Ammon's horn (tissue), 1 donor: Measurements from ENCODE around the gene RALA.
"Not testable (repeated sequence)": the region's sequence is repeated elsewhere in the genome, so short reads cannot be mapped to it uniquely, and the experiment has no call there.

Experiments used
- DNase-seq: peaks from one replicate; pipeline ENCODE4 v3.0.0-alpha.2; 2016; ENCODE audit warnings: low spot score

RALA gene

GRCh38 chr7:39727231-39728012 lies 104.0 kb downstream of the RALA start:
- no peak for DNase-seq

DNA sequence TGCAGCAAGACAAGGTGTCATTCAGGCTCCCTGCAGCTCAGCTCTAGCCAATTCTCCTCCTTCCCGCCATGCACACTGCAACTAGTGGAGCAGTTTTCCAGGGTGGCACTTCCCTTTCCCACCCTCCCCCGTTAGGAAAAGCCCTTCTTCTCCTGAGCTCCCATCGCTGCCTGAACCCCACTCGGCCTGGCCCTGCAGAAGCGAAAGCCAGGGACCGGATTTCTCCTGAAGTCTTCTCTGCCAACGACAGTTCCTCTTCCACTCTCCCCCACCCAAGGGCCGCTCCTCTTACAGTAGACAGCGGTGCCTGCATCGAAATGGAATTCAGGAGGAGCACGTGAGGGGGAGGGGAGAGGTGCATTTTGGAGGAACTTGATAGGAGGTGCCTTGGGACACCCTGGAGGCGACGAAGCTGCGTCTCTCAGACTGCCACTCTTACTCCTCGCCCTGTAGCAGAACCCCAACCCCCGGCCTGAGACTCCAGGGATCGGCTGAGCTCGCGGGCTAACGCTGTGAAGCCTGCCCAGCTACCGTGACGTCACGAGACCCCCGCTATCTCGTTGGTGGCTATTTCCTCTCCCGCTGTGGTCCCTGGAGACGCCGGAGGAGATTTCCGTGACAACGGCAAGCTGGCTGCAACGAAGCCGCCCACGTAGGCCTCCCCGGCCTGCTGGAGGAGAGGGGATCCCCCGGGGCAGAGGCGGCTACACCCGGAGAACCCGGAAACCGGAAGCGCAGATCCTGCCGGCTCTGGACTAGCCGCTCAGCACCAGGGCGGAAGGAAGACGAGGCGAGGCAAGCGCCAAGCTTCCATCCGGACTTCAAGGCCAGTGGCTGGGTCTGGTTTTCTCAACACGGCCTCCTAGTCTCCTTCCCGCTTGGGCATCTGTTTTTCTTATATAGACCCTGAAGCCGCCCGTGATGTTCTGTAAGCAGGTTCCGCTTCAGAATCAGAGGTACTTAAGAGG lies 109.7 kb downstream of the RALA start:
- peak; percentile 98 for DNase-seq

GRCh38 chr7:39733881-39734632 lies 110.7 kb downstream of the RALA start:
- no peak for DNase-seq

DNA sequence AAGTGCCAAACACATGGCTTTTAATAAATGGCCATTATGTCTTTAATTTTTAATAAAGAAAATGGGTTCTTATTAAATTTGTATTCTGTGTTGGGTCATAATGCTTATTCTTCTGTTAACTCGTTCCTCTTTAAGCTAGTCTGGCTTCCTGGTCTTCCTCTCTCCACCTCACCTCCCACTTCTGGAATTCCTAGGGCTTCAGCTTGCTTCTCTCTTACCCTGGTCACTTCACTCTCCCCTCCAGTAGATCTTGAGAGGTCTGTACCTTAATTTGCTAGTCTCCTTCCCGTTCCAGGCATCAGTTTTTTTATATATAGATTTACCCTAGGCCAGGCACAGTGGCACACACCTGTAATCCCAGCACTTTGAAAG lies 111.2 kb downstream of the RALA start:
- DNase-seq, result no peak

GRCh38 chr7:39735903-39736302 lies 112.5 kb downstream of the RALA start:
- DNase-seq, result no peak

GRCh38 chr7:39741942-39742623 lies 118.7 kb downstream of the RALA start:
- no peak for DNase-seq

DNA sequence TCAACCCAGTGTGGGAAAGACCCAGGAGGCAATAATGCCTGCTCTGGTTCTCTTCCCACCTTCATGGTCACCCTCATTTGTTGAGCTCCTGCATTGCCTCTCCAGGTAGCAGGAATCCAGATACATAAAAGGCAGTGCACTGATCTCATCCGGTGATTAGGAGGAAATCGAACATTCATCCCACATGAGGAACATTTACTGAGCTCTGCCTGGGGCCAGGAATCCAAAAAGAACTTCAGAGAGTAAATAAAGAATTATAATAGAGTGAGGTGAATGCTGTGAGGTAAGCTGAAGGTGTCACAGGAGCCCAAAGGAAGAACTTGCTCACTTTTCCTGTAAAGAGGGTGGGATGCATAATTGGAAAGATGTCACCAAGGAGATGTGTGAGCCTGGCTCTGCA lies 121.2 kb downstream of the RALA start:
- DNase-seq, result no peak

- no peak for DNase-seq
Measured at GRCh38 chr7:39745320-39745719, 121.9 kb downstream of the RALA start.

DNA sequence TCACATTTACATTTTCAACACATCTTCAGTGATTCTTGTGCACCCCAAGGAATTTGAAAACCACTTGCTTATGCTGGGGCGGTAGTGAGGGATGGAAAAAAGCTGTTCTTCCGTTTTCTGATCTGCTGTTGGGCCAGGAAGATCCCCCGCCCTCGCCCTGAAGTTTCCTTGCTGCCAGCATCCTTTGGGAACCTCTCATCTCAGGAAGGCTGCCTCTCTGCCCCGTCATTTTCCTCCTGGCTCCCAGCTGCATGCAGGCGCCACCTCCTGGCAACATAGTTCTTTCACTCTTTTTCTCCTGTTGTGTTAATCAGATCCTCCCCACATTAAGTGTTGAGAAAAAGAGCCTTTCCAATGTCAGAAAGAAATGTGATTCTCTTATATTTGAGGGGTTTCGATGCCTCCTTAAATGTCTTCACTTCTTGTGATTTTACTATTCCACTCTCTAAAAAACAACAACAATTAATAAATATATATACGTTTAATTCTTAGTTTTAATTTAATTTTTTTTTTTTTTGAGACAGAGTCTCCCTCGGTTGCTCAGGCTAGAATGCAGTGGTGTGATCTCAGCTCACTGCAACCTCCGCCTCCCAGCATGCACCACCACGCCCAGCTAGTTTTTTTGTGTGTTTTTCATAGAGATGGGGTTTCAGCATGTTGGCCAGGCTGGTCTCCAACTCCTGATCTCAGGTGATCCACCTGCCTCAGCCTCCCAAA lies 122.9 kb downstream of the RALA start:
- DNase-seq, result peak; percentile 92

DNA sequence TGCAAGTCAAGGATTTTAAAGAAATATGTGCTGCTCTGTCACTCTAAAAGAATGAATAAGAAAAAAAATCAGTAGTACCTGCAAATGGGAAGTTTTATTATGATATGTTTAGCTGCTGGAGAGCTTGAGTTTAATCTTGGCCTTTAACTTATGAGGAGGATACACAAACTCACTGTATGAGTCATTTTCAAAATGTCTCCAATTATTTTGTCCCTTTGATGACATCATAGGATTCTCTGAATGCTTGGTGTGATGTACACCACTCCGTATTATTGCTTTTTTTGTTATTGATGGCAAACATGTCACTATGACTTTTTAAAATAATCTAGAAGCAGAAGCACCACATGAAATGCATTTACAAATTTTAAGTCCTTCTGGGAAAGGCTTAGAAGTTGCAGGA lies 125.8 kb downstream of the RALA start:
- no peak for DNase-seq

DNA sequence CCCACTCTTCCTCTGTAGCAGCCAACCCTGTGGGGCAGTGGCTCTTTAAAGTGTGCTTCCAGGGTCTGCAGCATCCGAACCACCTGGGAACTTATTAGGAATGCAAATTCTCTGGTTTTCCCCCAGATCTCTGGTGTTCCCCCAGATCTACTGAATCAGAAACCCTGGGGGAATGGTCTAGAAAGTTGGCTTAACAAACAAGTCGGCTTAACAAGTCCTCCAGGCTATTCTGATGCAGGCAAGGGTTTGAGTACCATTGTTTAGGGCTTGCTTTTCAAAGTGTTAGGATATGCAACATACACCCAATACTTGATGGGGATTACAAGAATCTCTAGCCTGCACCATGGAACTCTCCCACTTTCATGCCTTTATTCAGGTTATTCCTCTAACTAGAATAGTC lies 126.3 kb downstream of the RALA start:
- DNase-seq, result no peak

DNA sequence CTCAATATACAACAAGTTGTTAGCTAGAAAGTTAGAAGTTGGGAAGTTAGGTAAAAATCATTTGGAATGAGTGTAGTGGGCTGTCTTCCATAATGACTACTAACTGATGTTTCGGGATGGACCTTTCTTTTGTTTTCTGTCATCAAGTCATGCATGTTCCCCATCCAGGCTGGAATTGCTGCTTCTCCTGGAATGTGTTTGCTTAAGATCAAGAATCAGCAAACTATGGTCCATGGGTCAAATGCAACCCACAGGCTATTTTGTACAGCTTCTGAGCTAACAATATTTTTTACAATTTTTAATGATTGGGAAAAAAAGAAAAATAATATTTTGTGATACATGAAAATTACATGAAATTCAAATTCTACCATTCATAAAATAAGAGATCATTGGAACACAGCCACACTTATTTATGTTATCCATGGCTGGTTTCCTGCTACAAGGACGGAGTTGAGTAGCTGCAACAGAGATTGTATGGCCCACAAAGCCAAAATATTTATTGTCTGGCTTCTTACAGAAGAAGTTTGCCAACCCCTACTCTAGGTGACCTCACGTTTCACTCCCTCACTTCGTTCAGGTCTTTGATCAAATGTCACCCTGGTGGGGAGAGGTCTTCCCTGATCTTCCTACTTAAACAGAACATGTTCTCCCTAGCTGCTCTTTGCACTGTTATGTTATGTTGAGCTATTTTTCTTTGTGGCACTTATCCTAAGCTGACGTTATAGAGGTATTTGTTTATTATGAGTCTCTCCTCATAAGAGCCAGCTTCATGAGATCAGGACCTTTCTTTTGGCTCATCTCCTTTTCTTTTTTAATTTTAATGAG lies 127.1 kb downstream of the RALA start:
- no peak for DNase-seq

- not testable (repeated sequence) for DNase-seq
Measured at GRCh38 chr7:39753237-39753636, 129.9 kb downstream of the RALA start.

DNA sequence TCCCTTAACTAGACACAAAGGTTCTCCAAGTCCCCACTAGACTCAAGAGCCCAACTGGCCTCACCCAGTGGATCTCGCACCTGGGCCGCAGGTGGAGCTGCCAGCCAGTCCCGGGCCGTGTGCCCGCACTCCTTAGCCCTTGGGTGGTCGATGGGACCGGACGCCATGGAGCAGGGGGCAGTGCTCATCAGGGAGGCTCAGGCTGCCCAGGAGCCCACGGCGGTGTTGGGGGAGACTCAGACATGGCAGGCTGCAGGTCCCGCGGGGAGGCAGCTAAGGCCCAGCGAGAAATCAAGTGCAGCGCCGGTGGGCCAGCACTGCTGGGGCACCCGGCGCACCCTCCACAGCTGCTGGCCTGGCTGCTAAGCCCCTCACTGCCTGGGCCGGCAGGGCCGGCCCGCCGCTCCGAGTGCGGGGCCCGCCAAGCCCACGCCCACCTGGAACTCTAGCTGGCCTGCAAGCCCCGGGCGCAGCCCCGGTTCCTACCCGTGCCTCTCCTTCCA lies 130.5 kb downstream of the RALA start:
- DNase-seq, result no peak

DNA sequence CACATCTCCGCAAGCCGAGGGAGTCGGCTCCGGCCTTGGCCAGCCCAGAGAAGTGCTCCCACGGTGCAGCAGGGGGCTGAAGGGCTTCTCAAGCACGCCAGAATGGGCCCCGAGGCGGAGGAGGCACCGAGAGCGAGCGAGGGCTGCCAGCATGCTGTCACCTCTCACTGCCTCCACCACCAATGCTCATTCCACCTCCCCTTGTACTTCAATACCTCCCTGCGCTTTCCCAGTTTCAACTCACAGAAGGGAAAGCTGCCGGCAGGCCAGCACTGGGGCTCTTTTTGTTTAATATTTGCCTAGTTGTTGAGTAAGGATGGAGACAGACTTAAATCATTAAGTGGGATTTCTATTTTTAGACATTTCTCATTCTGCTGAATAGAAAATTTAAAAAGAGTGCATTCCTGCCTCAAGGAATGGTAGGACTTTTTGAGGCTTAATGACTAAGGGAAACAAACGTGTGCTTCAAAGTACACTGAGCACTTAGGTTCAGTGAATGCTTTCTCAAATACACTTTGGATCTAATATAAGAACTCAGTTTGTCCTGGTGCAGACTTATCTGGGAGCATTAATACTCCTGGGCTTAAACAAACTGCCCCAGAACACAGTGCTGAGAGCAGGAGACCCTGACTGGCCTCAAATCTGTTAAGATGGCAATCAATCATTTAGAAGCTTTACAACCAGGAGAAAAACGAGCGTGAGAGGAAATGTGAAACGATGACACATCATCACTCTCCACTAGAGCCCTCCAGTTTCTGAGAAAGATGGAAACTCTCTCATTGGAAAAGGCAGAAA lies 131.2 kb downstream of the RALA start:
- DNase-seq, result no peak

GRCh38 chr7:39757604-39758003 lies 134.2 kb downstream of the RALA start:
- no peak for DNase-seq
